Nucleus accumbens (tissue), 56 donors: Measurements from ENCODE around the gene RNF14.
"Not testable (repeated sequence)": the region's sequence is repeated elsewhere in the genome, so short reads cannot be mapped to it uniquely, and the experiment has no call there.

Experiments
- DNase-seq, 56 donors: peaks; one replicate each; lab custom pipeline; 2025; lab: John Stamatoyannopoulos, UW

RNF14 gene

DNA sequence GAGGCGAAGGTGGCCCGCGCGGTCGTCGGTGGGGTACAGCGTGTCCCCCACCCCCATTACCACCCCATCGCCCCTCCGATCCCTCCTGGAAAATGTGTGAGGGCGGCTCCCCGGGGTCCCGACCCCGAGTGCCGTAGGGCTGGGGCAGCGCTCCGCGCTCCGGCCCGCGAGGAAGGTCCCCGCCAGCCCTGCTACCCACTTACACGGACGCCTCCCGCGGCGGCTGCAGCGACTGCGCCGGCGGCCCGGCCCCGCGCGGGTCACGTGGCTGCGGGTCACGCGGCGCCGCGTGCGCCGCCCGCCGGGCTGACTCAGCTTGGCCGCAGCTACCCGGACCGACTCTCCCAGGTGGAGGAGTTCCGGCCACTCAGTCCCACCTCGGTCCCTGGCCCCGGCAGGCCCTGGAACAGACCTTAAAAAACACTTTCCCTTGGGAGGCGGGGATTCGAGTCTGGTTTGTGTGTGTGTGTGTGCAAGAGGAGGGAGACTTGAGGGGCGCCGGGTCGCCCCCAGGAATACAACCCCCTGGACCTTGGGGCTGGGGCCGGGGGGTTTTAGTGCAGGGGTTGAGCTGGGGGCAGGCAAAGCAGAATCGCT, 44.0 kb downstream of the RNF14 start, which contains the start of gene GNPDA1:
TSS of gene GNPDA1 (minus strand) at position 236 of the 597 bp plus-strand sequence. CDS start 992 bp downstream, outside the sequence.
- DNase-seq = peak in 55 of 56 donors; percentile 24 to 86 (median 74)

DNA sequence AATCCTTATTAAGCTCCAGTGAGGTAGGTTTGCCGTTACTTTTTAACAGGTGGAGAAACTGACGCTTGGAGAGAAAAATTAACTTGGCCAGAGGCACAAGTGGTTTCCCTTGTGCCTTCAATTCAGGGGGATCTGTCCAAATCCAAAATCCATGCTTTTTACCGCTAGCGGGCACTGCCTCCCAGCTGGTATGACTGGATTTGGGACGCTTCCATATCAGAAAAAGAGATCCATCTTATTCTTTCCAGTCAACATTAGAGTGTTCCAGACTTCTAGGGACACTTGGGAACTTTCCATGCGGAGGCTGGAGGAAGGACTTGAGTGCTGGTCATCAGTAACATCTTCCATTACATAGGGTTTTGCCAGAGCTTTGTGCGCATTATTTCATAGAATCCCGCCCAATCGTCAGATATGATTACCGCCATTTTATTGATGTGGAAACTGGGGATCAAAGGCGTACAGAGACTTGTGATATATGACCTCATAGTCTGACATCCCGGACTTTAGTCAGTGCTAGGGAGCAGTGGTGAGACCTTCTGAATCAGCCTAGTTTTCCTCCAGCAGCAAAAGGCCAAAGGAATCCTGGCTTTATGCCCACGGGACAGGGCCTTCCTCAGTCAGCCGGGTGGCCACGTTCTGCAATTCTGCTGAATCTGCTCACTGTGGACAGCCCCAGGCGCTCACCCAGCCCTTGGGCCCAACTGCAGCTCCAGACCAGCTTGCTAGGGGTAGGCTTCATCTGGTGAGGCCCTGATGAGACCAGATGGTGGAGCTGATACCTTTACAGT, 45.0 kb downstream of the RNF14 start:
- peak in 6 of 56 donors; percentile 2 to 40 (median 18) for DNase-seq

DNA sequence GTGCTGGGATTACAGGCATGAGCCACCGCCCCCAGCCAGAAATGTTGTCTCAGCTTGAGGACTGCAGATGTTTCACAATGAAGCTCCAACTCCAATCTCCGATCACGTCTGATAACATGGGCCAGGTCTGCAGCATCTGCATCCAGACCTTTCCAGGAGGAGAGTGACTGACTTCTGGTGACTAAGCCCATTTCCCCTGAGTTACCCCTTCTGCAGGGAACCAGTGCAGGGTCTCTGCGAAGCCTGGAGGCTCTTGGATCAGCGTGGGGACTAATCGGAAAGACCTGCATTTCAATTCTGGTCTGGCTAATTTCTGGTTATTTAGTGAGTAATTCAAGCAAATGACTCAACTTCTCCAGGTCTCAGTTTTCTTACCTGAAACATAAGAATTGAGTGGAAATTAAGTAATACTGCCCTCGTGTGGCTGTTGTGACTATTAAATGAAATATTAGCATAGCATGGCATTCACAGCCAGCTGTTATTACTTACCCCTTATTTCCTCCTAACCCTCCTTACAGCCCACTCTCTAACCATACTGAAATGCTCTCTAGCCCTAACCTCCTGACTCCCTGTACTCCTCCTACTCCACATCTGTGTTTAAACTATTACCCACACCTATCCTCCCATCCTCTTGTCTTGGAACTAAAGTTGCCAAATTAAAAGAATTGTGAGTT, 46.1 kb downstream of the RNF14 start:
- peak in 3 of 56 donors; percentile 9 to 33 (median 12) for DNase-seq

DNA sequence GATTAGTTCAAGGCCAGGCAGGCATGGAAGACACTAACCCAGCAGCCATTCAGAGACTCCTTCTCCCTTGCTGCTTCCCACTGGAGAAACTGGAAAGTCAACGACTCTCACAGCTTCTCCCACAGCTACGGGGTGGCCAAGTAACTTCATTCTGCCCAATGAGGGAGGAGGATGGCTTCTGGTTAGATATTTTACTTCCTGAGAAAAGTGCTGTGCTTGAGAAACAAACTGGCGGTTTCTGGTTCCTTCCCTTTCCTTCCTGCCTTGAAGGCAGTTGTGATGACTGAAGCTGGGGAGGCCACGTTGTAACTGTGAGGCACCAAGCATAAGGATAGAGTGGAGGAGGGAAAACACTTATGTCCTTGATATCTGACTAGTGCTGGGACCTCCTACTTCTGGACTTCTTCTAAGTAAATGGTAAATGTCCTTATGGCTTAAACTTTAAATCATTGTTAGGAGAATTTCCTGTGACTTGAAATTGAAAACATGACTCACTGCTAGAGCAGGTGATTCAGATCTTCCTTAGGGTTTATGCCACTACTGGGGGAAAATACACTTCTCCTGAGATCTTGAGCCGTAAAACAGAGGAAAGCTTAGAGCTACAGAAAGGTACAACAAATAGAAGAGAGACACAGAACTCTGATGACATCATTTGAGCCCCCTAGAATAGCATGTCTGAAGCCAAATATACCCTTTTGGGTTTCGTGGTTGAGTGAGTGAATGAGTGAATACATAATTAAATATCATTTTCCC, 47.1 kb downstream of the RNF14 start:
- peak in 1 of 56 donors; percentile 22 for DNase-seq

DNA sequence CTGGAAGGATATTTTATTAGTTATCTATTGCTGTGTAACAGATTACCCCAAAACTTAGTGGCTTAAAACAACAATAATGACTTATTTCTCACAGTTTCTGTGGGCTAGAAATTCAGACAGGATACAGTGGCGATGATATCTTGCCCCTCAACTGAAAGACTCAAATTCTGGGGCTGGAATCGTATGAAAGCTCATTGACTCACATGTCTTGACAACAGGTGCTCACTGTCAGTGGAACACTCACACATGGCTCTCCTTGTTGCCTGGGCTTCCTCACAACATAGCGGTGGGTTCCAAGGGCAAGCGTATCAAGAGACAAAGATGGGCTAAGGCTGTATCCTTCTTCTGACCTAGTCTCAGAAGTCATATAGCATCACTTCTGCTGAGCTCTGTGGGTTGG, 47.7 kb downstream of the RNF14 start:
- no peak for DNase-seq

DNA sequence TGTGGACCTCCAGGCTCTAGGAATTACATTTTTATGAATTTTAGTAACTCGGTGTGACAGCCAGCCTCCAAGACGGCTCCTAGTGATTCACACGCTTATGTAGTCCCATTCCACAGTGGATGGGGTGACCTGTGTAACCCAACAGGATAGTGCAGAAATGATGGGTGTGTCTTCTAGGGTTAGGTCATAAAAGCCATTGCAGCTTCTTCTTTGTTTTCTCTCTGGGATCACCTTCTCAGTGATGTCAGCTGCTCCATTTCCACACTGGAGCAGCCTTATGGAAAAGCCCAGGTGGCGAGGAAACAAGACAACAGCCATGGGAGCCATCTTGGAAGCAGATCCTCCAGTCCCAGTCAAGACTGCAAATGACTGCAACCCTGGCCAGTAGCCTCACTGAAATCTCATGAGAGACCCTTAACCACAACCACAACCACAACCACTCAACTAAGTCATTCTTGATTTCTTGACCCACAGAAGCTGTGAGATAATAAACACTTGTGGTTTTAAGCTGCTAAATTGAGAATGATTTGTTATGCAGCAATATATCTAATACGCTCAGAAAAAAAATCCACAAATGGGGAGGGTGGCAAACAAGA, 49.0 kb downstream of the RNF14 start:
- DNase-seq = no peak

DNA sequence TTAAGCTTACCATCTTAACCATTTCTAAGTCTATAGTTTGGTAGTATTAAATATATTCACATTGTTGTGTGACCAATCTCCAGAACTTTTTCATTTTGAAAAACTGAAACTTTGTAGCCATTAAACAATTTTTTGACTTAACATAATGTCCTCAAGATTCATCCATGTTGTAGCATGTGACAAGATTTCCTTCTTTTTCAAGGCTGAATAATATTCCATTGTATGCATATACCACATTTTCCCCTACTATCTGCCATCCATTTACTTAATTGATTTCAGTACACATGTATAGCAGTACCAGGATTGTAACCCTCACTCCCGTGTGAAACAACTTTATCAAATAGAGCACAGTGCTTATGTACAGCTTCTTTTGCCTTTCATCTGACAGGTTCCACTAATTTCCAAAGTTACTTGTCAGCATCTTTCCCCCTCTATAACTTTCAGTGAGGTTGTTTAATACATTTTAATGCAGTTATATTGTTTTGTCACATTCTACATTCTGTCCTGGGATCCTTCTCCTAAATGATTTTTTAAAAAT, 51.3 kb downstream of the RNF14 start:
- DNase-seq = no peak

DNA sequence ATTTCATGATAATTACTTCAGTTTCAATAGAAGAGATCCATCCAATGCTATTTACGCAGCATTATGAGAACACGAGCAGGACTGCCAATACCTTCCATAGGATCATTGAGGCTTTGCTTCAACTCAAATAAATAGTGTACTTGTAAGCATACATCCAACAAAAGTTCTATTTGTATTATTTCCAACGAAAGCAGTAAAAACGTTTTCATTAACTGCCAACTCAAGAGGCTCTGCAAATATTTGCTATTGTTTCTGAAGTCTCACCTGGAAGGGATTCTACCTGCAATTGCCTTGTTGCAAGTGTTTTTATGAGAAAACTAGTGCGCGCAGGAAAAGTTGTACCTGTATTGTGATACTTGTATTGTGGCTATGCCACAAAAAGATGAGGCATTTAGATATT, 54.9 kb downstream of the RNF14 start:
- no peak for DNase-seq

DNA sequence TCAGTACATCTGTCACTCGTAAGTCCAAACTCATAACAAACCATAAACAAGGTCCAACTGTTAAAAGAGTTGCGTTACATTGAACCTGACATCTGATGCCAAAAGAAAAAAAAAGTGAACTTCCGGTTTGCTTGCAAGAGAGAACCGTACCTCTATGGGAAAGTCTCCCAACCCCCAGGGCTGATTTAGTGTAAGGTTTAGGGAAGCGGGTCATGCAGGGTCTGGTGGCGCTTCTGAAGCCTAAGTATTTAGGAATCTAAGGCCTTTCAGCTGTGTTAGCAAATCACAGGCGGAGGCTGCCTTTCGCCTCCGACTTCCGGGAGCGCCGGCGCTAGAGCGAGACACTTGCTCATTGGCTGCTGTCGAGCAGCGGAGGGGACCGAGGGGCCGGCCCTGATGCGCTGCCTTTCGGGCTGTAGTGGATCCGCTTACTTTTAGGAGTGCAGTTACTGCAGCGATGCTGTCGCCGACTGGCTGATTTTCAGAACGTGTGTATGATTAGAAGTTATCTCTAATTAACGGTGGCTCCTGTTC, 55.9 kb downstream of the RNF14 start:
- peak; percentile 13 to 94 (median 81) for DNase-seq

DNA sequence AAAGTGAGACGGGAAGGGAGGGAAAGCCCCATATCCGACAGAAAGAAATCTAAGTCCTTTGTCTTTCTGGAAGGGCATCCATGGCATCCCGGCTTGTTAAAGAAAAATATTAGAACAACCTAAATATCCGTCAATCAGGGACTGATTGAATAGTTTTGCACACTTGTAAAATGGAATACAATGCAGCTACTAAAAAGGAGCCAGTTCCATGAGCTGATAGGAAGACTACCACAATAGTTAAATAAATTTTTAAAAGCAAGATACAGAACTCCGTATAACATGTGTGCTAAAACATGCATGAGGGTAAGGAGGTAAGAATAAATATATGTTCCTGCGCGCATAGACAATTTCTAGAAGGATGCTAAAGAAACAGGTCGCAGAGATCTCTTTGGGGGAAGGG, 56.7 kb downstream of the RNF14 start:
- no peak for DNase-seq

DNA sequence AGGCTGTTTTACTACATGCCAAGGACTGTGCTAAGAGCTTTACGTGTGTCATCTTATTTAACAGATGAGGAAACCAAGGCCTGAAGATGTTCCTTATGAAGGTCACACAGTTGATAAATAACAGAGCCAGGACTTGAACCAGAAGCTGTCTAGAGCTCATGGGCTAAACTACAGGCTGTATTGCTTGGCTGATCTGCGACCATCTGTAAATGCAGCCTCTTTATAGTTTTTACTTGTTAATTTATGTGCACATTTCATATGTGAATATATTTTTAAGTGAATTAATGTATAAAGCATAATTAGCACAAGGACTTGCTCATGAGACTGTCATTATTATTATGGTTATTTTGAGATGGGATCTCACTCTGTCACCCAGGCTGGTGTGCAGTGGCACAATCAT, 63.2 kb downstream of the RNF14 start:
- DNase-seq = no peak

DNA sequence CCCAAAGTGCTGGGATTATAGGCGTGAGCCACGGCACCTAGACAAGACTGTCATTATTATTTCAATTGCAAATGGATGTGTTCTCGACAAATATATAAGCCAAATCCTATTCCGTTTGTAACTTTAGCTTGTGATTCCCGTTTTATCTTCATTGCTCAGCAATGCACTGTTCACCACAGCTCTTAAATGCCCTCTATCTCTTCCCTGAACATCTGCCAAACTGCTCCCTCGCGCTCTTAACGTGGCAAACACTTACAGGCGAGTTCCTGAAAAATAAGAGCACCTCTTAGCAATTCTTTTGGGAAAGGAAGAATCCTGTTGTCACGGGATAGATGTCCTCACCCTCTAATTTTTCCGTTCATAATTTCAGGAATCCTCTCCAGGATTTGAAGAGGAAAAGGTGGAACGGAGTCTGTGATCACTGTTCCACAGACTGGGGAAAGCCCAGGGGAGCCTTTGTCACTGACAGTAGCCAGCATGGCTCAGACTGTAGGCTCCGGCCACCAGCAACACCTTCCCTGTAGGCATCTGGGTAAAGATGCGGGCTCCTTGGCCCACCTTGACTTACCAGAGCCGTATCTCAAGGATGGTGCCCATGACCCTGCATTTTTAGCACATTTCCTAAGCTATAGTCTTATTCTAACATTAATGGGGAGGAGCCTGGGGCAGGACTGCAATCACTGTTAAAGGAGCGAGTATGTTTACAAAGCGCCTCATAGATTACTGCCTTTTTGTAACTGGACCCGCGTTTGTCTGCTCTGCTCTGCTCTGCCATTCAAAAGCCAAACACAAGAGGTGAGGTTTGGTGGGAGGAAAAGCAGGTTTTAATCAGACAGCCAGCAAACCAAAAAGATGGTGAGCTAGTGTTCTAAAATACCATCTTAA, 64.1 kb downstream of the RNF14 start:
- DNase-seq = no peak

DNA sequence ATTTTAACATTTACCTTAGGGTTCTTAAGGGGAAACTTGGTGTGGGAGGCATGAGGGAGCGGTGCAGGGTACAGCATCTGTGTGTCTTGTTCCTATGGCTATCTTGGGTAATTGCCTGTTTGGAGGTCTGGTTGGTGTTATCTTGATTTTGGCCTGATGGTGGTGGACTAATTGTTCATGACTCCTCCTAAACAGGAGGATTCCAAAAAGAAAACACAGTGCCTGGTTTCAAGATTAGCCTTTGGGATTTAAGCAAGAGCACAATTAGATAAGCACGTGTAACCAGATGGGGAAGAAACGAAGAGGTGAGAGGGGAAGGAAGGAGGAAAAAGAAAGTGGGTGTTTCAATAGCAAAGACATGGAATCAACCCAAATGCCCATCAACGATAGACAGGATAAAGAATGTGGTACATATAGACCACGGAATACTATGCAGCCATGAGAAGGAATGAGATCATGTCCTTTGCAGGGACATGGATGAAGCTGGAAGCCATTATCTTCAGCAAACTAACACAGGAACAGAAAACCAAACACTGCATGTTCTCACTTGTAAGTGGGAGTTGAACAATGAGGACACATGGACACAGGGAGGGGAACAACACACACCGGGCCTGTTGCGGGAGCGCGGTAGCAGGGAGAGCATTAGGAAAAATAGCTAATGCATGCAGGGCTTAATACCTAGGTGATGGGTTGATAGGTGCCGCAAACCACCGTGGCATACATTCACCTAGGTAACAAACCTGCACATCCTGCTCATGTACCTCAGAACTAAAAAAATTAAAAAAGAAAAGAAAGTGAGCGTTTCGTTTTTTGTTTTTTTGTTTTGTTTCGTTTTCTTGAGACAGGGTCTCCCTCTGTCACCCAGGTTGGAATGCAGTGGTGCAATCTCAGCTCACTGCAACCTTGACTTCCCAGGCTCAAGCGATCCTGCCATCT, 65.0 kb downstream of the RNF14 start:
- not testable (repeated sequence) for DNase-seq

DNA sequence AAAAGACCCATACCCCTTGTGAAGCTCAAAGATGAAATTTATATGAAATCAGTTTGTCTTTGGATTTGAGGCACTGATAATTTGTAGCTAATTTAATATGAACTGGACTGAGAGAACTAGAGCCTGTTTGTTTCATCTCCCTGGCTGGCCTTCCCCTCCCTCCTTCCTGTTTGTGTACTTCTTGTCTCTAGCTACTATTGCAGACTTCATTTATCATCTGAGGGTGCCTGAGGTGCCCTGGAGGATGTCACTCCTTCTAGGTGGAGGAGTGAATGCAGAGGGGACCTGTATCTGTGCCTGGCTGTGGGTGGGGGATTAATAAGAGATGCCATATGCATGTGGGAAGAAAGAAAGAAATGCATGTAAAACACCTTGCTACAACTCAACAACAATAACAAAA, 66.1 kb downstream of the RNF14 start:
- no peak for DNase-seq

DNA sequence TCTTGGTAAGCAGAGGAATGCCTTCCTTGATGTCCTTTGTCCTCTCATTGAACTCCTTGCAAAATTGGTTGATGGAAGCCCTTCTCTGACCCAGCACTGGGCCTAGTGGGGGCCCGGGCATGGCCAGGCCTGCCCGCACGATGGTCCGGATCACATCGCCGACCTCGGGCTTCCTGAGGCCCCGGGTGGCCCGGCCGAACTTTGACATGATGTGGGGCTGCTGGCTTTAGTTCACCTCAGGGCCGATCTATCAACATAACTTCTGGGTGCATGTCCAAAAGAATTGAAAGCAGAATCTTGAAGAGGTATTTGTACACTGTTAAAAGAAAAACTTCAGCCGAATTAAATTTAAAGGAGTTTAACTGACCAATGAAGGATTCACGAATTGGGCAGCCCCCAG, 68.0 kb downstream of the RNF14 start:
- DNase-seq = no peak

DNA sequence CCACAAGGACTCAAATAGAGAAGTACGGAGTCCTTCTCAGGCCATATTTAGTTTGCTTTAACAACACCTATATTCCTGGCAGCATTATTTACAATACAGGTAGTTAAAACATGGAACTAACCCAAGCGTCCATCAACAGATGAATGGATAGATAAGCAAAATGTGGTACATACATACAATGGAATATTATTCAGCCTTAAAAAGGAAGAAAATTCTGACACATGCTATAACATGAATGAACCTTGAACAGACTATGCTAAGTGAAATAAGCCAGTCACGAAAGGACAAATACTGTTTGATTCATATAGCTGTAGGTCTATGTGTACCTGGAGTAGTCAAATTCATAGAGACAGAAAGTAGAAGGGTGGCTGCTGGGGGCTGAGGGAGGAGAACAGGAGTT, 68.7 kb downstream of the RNF14 start:
- not testable (repeated sequence) for DNase-seq

DNA sequence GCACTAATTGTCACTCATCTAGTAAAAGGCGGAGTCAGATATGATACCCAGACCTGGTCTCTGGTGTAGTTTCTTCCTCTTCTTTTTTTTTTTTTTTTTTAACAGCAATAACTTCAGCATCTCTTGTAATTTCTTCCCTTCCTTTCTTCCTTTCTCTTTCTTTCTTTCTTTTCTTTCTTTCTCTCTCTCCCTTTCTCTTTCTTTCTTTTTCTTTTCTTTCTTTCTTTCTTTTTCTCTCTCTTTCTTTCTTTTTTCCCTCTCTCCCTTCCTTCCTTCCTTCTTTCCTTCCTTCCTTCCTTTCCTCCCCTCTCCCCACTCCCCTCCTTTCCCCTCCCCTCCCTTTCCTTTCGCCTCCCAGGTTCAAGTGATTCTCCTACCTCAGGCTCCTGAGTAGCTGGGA, 69.8 kb downstream of the RNF14 start:
- DNase-seq = no peak
